Transverse colon (tissue), 4 donors: ENCODE measurements around the gene KRT7. TPM values are rescaled to one million over a fixed set of nuclear protein-coding genes. Genes with fewer than 3 reads are reported as not detected.

Experiments
- DNase-seq: peaks from one replicate; pipeline ENCODE4 v3.0.0-alpha.2; 2019
- H3K27ac ChIP-seq, 4 donors: fragments of 200-600 bp; sonication (generic); 2 replicates each; pipeline ENCODE4 v1.5.1; 2016 to 2018; ENCODE audit warnings: inconsistent platforms in 4 of 4
- H3K27me3 ChIP-seq: fragments of 200-600 bp; sonication (generic); 2 replicates; pipeline ENCODE4 v1.5.1; 2017; ENCODE audit warnings: inconsistent platforms
- H3K36me3 ChIP-seq, 4 donors: fragments of 200-600 bp; sonication (generic); 2 replicates each; pipeline ENCODE4 v1.5.1; 2017 to 2019; ENCODE audit warnings: inconsistent platforms in 4 of 4
- H3K4me1 ChIP-seq, 4 donors: fragments of 200-600 bp; sonication (generic); 2 replicates each; pipeline ENCODE4 v1.5.1; 2017 to 2020; ENCODE audit warnings: inconsistent platforms in 4 of 4
- H3K4me3 ChIP-seq, 4 donors: fragments of 200-600 bp; sonication (generic); 1 replicate in 1 of 4; 2 replicates in 3 of 4; pipeline versions ENCODE4 v1.5.1 to v1.6.1; 2017 to 2019; ENCODE audit warnings: inconsistent platforms in 4 of 4
- H3K9me3 ChIP-seq, 2 donors: fragments of 200-600 bp; sonication (generic); 2 replicates each; pipeline ENCODE4 v1.5.1; 2017 to 2019; ENCODE audit warnings: inconsistent platforms in 2 of 2
- EP300 ChIP-seq: sonication (generic); formaldehyde crosslinking; IDR thresholded peaks from one replicate; pipeline ENCODE4 v1.6.1; 2017; ENCODE audit warnings: antibody characterized with exemption, low read depth
- POLR2A ChIP-seq: fragments of 450-650 bp; IDR thresholded peaks from one replicate; pipeline ENCODE4 v1.6.1; 2016; ENCODE audit warnings: antibody characterized with exemption, mild to moderate bottlenecking, moderate library complexity
- POLR2AphosphoS5 ChIP-seq, 3 donors: sonication (generic); formaldehyde crosslinking; IDR thresholded peaks; one replicate each; pipeline ENCODE4 v1.6.1; 2016; ENCODE audit warnings: antibody characterized with exemption in 3 of 3
- WGBS, 2 donors: methylation state at CpG; one replicate each; pipeline ENCODE4 v1.1.5; 2018; ENCODE audit warnings: low coverage in 1 of 2; 5-methylcytosine and 5-hydroxymethylcytosine counted together
- in situ Hi-C, 4 donors: fragments of 200-750 bp; cut with MboI; loops; one replicate each; pipeline versions ENCODE4 v1.15.0 to v1.15.1; 2017; ENCODE audit warnings: low sequenced_read_pairs in 3 of 4, low pct_ligation_motif_present in 1 of 4, low pct_unique_long_range_greater_than_20kb in 1 of 4
- intact Hi-C: fragments of 100-400 bp; cut with DNase I; formaldehyde crosslinking; loops from one replicate; pipeline ENCODE4 v1.15.1; 2023; ENCODE audit warnings: low total_unique reads
- total RNA-seq, 4 donors: library from RNA; depleted of rRNA; stranded (reverse); fragments of >200 nt; gene quantifications; one replicate each; pipeline ENCODE4 v1.1.0, GENCODE V29; 2016
- TF ChIP-seq, protein P1 (sequence below), 5 experiments: fragments of 200-600 bp in 3 of 5; fragments of 450-650 bp in 2 of 5; sonication (generic) in 3 of 5; IDR thresholded peaks; 1 replicate in 2 of 5; 2 replicates in 3 of 5; pipeline ENCODE4 v1.5.1; 2016 to 2017; ENCODE audit warnings: antibody characterized with exemption in 5 of 5, inconsistent platforms in 3 of 5, mild to moderate bottlenecking in 2 of 5, moderate library complexity in 1 of 5

The KRT7 gene
- total RNA-seq, 4 donors from 2014 or later, result 0.75 to 1.6 (median 0.95) TPM; not detected in 1

- peaks cover 8 to 17% (median 13%) of the 10 kb centered on the region in 4 donors for H3K4me1 ChIP-seq
- intact Hi-C loops (no loop called here), in situ Hi-C loops (no loop called here)
- WGBS, 2 donors, result 86 to 91% methylated on average over 1 to 7 of the region's 7 CpGs
- H3K27me3 ChIP-seq, result no peaks in the 10 kb centered on the region
- no peaks in the 10 kb centered on the region for H3K36me3 ChIP-seq
- H3K27ac ChIP-seq, result no peak overlapping the region
- TF ChIP-seq EP300 (no peak), POLR2AphosphoS5 (IDR thresholded peaks at IDR 0.05) (no peak), POLR2A (no peak)
- TF ChIP-seq, protein P1, sequence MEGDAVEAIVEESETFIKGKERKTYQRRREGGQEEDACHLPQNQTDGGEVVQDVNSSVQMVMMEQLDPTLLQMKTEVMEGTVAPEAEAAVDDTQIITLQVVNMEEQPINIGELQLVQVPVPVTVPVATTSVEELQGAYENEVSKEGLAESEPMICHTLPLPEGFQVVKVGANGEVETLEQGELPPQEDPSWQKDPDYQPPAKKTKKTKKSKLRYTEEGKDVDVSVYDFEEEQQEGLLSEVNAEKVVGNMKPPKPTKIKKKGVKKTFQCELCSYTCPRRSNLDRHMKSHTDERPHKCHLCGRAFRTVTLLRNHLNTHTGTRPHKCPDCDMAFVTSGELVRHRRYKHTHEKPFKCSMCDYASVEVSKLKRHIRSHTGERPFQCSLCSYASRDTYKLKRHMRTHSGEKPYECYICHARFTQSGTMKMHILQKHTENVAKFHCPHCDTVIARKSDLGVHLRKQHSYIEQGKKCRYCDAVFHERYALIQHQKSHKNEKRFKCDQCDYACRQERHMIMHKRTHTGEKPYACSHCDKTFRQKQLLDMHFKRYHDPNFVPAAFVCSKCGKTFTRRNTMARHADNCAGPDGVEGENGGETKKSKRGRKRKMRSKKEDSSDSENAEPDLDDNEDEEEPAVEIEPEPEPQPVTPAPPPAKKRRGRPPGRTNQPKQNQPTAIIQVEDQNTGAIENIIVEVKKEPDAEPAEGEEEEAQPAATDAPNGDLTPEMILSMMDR (IDR thresholded peaks at IDR 0.05), result no peak
- no peaks in the 10 kb centered on the region for H3K9me3 ChIP-seq
- DNase-seq, result no peak
- H3K4me3 ChIP-seq, result no peak overlapping the region
Observed at GRCh38 chr12:52188658-52189057, 44.4 kb upstream of the KRT7 start.

- H3K9me3 ChIP-seq, result no peaks in the 10 kb centered on the region
- H3K4me3 ChIP-seq, result no peak overlapping the region
- H3K4me1 ChIP-seq, result peaks cover 8 to 18% (median 16%) of the 10 kb centered on the region in 4 donors
- no peak overlapping the region for H3K27ac ChIP-seq
- no peaks in the 10 kb centered on the region for H3K36me3 ChIP-seq
- TF ChIP-seq EP300 (no peak), POLR2AphosphoS5 (IDR thresholded peaks at IDR 0.05) (no peak), POLR2A (no peak)
- TF ChIP-seq, protein P1 (IDR thresholded peaks at IDR 0.05), result no peak
- intact Hi-C loops (no loop called here), in situ Hi-C loops (no loop called here)
- WGBS, 2 donors, result 40 to 57% methylated on average over 1 to 3 of the region's 3 CpGs
- no peaks in the 10 kb centered on the region for H3K27me3 ChIP-seq
- DNase-seq, result no peak
Observed at GRCh38 chr12:52189376-52190174, 43.5 kb upstream of the KRT7 start.

DNA sequence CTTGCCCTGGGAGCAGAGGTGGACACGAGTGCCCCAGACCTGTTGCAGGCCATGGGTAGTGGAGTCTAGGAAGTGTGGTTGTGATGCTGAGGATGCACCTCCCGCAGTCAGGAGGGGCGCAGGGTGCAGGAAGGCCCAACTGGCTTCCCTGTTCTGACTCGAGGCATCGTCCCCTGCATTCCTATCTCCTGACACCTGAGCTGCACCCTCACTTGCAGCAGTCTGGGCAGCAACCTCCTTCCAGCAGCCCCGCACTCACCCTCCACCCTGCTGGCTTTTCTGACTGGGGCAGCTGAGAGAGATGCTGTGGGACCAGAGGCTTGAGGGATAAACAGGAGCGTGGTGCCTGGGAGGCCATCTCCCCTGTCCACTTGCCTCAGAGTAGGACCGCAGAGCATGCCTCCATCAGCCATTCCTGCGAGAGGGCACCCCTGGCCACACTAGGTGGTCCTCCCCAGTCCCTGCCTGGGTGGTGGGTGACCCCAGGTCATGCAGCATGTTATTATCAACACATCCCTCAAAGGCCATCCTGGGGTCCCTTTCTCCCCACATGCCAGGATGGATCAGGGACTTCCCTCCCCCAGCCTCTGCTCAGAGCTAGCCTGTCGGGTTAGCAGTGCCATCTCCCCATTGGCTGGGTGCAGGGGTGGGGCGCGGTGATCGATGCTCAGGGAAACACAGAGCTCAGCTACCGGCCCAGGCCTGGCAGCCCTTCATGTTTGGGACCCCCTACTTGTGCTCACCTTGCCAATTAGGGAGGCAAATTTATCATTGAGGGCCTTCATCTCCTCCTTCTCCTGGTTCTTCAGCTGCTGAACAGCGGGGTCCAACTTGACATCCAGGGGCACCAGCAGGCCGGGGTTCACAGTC lies 41.9 kb upstream of the KRT7 start:
- Histone ChIP-seq H3K36me3 (no peaks in the 10 kb centered on the region), H3K4me1 (peaks cover 8 to 18% (median 16%) of the 10 kb centered on the region in 4 donors), H3K27me3 (no peaks in the 10 kb centered on the region), H3K9me3 (no peaks in the 10 kb centered on the region), H3K4me3 (no peak overlapping the region), H3K27ac (peak overlapping the region in 1 of 4 donors; percentile 39)
- intact Hi-C loops, result no loop called here
- TF ChIP-seq, protein P1 (IDR thresholded peaks at IDR 0.05), result no peak
- TF ChIP-seq POLR2AphosphoS5 (IDR thresholded peaks at IDR 0.05), result no peak
- TF ChIP-seq EP300, result no peak
- TF ChIP-seq POLR2A, result no peak
- in situ Hi-C loops, result no loop called here
- 20 to 80% methylated on average over 1 to 16 of the region's 16 CpGs for WGBS, 2 donors
- no peak for DNase-seq
